ENCODE results near the gene RMC1. TPM values are rescaled to one million over a fixed set of nuclear protein-coding genes. Genes with fewer than 3 reads are reported as not detected.
A peak's percentile ranks its signal among the peaks of the same experiment; 100 is the strongest.

The RMC1 gene
- total and polyA plus RNA-seq, 4 donors = 15.6 to 24.7 (median 20.8) TPM

DNA sequence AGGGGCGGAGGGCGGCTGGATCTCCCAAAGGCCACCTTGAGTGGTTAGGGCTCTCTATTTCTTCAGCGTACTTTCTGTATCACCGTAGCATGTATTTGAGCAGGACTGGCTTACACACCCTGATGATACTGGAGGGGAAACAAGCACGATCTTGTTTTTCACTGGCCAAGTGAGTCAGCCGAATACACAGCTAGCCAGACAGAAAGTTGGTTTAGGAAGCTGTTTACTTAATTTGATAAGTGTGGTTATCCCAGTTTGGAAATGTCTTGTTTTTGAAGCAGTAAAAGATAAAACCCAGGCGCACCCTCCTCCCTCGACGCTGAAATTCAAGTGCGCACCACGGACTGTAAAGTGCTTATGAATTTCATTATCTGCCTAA, 49.6 kb upstream of the RMC1 start:
- no peaks in the 10 kb centered on the region for H3K9me3 ChIP-seq (ENCODE audit: control insufficient read depth in 4 of 4, low read length in 3 of 4)
- H3K4me1 ChIP-seq (ENCODE audit: control insufficient read depth in 4 of 4, insufficient read depth in 4 of 4, low read length in 3 of 4) = peaks cover 7 to 34% (median 32%) of the 10 kb centered on the region in 4 donors
- peak overlapping the region; percentile 89 to 99 for H3K27ac ChIP-seq (ENCODE audit: low read depth in 1 of 2, low read length in 2 of 2)
- DNase-seq (ENCODE audit: low spot score) = no peak
- H3K9ac ChIP-seq (ENCODE audit: low read depth in 1 of 2, low read length in 2 of 2) = peak overlapping the region; percentile 69 to 93
- no peaks in the 10 kb centered on the region for H3K36me3 ChIP-seq (ENCODE audit: control insufficient read depth in 4 of 4, insufficient read depth in 3 of 4, low read depth in 1 of 4, low read length in 3 of 4)
- 1% methylated on average over 11 of the region's 11 CpGs for WGBS
- TF ChIP-seq SP1 (IDR thresholded peaks at IDR 0.05) = no peak
- no peak for TF ChIP-seq ZBTB33 (IDR thresholded peaks at IDR 0.05)
- TF ChIP-seq, protein P1, sequence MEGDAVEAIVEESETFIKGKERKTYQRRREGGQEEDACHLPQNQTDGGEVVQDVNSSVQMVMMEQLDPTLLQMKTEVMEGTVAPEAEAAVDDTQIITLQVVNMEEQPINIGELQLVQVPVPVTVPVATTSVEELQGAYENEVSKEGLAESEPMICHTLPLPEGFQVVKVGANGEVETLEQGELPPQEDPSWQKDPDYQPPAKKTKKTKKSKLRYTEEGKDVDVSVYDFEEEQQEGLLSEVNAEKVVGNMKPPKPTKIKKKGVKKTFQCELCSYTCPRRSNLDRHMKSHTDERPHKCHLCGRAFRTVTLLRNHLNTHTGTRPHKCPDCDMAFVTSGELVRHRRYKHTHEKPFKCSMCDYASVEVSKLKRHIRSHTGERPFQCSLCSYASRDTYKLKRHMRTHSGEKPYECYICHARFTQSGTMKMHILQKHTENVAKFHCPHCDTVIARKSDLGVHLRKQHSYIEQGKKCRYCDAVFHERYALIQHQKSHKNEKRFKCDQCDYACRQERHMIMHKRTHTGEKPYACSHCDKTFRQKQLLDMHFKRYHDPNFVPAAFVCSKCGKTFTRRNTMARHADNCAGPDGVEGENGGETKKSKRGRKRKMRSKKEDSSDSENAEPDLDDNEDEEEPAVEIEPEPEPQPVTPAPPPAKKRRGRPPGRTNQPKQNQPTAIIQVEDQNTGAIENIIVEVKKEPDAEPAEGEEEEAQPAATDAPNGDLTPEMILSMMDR (IDR thresholded peaks at IDR 0.05; ENCODE audit: low read depth, low read length, missing input control) = no peak
- TF ChIP-seq, protein P2, sequence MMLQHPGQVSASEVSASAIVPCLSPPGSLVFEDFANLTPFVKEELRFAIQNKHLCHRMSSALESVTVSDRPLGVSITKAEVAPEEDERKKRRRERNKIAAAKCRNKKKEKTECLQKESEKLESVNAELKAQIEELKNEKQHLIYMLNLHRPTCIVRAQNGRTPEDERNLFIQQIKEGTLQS (IDR thresholded peaks at IDR 0.05) = no peak
- TF ChIP-seq GABPA (IDR thresholded peaks at IDR 0.05 in 1 of 2, conservative IDR thresholded peaks at IDR 0.05 in 1 of 2) = no peak
- TF ChIP-seq NR2F2 (IDR thresholded peaks at IDR 0.05) = no peak
- TF ChIP-seq REST (IDR thresholded peaks at IDR 0.05) = no peak
- no peak for TF ChIP-seq TAF1 (conservative IDR thresholded peaks at IDR 0.05)
- no peak for TF ChIP-seq RXRA (IDR thresholded peaks at IDR 0.05)
- no peak for TF ChIP-seq HNF4G (IDR thresholded peaks at IDR 0.05)
- TF ChIP-seq FOXA2 (IDR thresholded peaks at IDR 0.05) = no peak
- TF ChIP-seq RAD21 (IDR thresholded peaks at IDR 0.05) = no peak
- TF ChIP-seq JUND (IDR thresholded peaks at IDR 0.05) = no peak
- TF ChIP-seq MAX (IDR thresholded peaks at IDR 0.05) = no peak
- TF ChIP-seq HNF4A (conservative IDR thresholded peaks at IDR 0.05) = no peak
- TF ChIP-seq EGR1 (IDR thresholded peaks at IDR 0.05; ENCODE audit: low read depth in 2 of 2) = no peak
- TF ChIP-seq FOXA1 (IDR thresholded peaks at IDR 0.05) = no peak
- H3K27me3 ChIP-seq (ENCODE audit: control insufficient read depth in 4 of 4, insufficient read depth in 4 of 4, low read length in 3 of 4) = no peaks in the 10 kb centered on the region
- peak overlapping the region; percentile 92 to 100 (median 94) for H3K4me3 ChIP-seq (ENCODE audit: low read depth in 1 of 3, low read length in 3 of 3)
